ENCODE results near the gene BMP10. TPM values are rescaled to one million over a fixed set of nuclear protein-coding genes. Genes with fewer than 3 reads are reported as not detected.

The BMP10 gene
- total and polyA plus RNA-seq, 8 donors, result not detected

GRCh38 chr2:68911709-68912108 is 40.5 kb upstream of the BMP10 start:
- Histone ChIP-seq H3K27ac (no peak overlapping the region), H3K4me1 (peaks cover 10 to 29% of the 10 kb centered on the region in 2 donors), H3K27me3 (no peaks in the 10 kb centered on the region), H3K36me3 (no peaks in the 10 kb centered on the region), H3K9me3 (no peaks in the 10 kb centered on the region), H3K4me3 (no peak overlapping the region)
- ATAC-seq (no peak), DNase-seq (no peak)
- TF ChIP-seq CTCF (IDR thresholded peaks at IDR 0.05), result no peak
- intact Hi-C loops (cut with DNase I), result loop anchor here in 1 of 2 donors (5.0 to 10.0 kb wide), 2 partner anchors 74 to 167 kb away; no protein-coding TSS in a partner anchor

- no peaks in the 10 kb centered on the region for H3K36me3 ChIP-seq
- no peaks in the 10 kb centered on the region for H3K27me3 ChIP-seq
- intact Hi-C loops (cut with DNase I), result loop anchor here in 1 of 2 donors (5.0 to 10.0 kb wide), 2 partner anchors 74 to 166 kb away; no protein-coding TSS in a partner anchor
- DNase-seq (no peak), ATAC-seq (no peak)
- H3K27ac ChIP-seq, result no peak overlapping the region
- H3K9me3 ChIP-seq, result no peaks in the 10 kb centered on the region
- no peak for TF ChIP-seq CTCF (IDR thresholded peaks at IDR 0.05)
- H3K4me3 ChIP-seq, result no peak overlapping the region
- H3K4me1 ChIP-seq, result peaks cover 10 to 29% of the 10 kb centered on the region in 2 donors
These were observed 40.0 kb upstream of the BMP10 start for GRCh38 chr2:68911246-68911645.

GRCh38 chr2:68909793-68910674 is 38.8 kb upstream of the BMP10 start:
- peak; percentile 78 for ATAC-seq
- H3K27me3 ChIP-seq, result no peaks in the 10 kb centered on the region
- H3K4me1 ChIP-seq, result peaks cover 10 to 29% of the 10 kb centered on the region in 2 donors
- intact Hi-C loops (cut with DNase I), result loop anchor here in 1 of 2 donors (5.0 to 10.0 kb wide), 2 partner anchors 73 to 165 kb away; no protein-coding TSS in a partner anchor
- peak in 3 of 4 donors; percentile 46 to 74 (median 59) for DNase-seq
- H3K36me3 ChIP-seq, result no peaks in the 10 kb centered on the region
- peak; percentile 78 to 87 for TF ChIP-seq CTCF (IDR thresholded peaks at IDR 0.05)
- H3K4me3 ChIP-seq, result no peak overlapping the region
- H3K9me3 ChIP-seq, result no peaks in the 10 kb centered on the region
- no peak overlapping the region for H3K27ac ChIP-seq

- ATAC-seq (peak; percentile 91), DNase-seq (peak in 2 of 4 donors; percentile 79 to 81)
- no peak overlapping the region for H3K4me3 ChIP-seq
- intact Hi-C loops (cut with DNase I), result no loop called here
- peak overlapping the region; percentile 29 to 71 for H3K27ac ChIP-seq
- TF ChIP-seq CTCF (IDR thresholded peaks at IDR 0.05), result no peak
- H3K4me1 ChIP-seq, result peaks cover 10 to 29% of the 10 kb centered on the region in 2 donors
- H3K9me3 ChIP-seq, result no peaks in the 10 kb centered on the region
- no peaks in the 10 kb centered on the region for H3K27me3 ChIP-seq
- H3K36me3 ChIP-seq, result no peaks in the 10 kb centered on the region
These were observed 37.3 kb upstream of the BMP10 start for GRCh38 chr2:68908392-68908970.

GRCh38 chr2:68907920-68908253 is 36.7 kb upstream of the BMP10 start:
- H3K4me3 ChIP-seq, result no peak overlapping the region
- DNase-seq, result no peak
- H3K27ac ChIP-seq, result peak overlapping the region in 1 of 2 donors; percentile 71
- no peaks in the 10 kb centered on the region for H3K36me3 ChIP-seq
- peaks cover 10 to 29% of the 10 kb centered on the region in 2 donors for H3K4me1 ChIP-seq
- H3K27me3 ChIP-seq, result no peaks in the 10 kb centered on the region
- H3K9me3 ChIP-seq, result no peaks in the 10 kb centered on the region
- no peak for TF ChIP-seq CTCF (IDR thresholded peaks at IDR 0.05)
- intact Hi-C loops (cut with DNase I), result no loop called here
- ATAC-seq, result no peak

Data from left lung (tissue), 10 donors.